Activated CD4-positive, alpha-beta T cell treated with anti-CD3 and anti-CD28 coated beads, Interleukin-2, amount 50 U/mL, for 24 hours (primary cell): Measurements from ENCODE around the gene TOR1AIP2.
A peak's percentile ranks its signal among the peaks of the same experiment; 100 is the strongest.

Experiments used
- DNase-seq, 2 donors: peaks; one replicate each; pipeline ENCODE4 v3.0.0-alpha.2; 2020; ENCODE audit warnings: low read depth in 1 of 2, low spot score in 1 of 2

The TOR1AIP2 gene

DNA sequence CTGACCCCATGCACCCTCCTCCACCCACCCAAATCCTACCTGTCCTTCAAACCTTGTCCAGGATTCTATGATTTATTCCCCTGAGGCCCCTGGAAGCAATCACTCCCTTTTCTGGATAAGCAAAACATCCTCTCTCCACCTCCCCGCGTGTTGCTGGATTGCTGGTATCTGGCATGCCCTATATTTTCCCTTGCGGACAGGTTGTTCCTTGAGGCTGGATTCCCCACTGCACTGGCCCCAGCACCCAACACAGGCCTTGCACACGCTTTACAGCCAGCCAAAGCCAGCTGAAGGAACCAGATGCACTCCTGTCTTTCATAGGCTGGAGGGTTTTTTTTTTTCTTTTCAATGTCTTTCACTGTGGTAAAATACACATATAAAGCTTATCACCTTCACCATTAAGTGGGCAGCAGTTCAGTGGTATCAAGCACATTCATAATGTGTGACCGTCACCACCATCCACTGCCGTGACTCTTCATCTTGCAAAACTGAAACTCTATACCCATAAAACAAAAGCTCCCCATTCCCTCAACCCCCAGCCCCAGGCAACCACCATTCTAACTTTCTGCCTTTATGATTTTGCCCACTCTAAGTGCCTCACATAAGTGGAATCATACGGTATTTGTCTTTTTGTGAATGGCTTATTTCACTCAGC, 50.9 kb downstream of the TOR1AIP2 start:
- no peak for DNase-seq

DNA sequence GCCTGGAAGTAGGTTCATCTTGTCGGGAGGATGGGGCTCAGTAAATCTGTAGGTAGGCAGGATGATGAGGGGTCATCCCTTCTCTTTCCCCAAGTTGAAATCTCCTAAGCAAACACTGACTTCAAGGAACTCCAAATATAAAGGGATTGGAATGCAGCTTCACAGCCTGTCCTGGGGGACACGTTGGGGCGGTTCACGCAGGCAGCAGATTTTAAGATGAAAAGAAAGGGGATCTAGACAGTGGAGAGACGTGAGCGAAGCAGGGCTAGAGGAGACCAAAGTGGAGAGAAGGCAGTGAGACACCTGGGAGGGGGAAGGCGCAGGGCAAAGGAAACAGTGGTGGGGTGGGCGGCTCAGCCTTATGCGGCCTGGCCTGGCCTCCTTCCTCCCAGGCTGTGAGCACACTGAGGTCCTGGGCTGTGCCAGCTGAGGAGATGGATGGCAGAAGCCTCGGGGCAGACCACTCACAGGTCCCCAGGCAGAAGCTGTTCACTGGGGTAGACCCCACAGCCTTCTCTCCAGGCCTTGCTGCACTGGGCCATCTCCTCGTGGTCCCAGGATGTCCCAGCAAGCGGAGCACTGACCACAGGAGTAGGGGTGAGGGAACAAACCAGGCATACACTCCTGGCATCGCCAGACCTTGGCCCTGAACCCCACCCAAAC, 51.7 kb downstream of the TOR1AIP2 start:
- DNase-seq: no peak

DNA sequence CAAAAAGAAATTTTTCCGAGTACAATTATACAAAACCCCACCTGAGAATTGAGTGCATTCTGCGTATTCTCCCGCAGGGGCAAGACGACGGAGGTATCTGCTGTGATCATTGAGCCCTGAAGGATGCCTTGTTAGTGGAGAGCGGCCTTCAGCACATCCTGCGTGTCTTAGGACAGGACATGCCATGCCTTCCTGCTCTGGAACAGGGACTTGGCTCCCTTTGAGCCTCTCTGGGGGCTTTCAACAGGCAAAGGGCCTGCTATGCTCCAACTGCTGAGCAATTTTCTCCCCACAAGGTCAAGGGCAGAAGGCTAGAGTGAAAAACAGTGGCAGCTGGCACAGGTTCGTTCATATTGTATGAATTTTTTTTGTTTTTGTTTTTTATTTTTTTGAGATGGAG, 52.4 kb downstream of the TOR1AIP2 start:
- no peak for DNase-seq

DNA sequence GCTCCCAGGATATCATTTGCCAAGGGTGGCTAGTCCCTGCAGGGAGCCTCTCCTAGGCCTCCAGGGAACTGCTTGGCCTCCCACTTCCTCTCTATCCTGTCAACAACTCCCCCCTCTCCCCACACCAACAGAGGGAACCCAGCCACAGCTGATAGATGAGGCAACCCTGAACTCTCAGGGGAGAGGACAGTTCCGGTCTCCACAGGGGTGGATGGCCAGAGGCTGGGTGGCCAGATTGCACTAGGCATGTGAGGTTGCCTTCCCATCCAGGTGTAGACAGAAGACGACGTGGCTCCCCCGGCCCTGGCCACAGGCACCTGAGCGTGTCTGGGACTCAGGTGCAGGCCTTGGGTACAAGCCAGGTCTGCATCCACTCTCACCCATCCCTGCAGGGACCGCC, 53.3 kb downstream of the TOR1AIP2 start:
- no peak for DNase-seq

DNA sequence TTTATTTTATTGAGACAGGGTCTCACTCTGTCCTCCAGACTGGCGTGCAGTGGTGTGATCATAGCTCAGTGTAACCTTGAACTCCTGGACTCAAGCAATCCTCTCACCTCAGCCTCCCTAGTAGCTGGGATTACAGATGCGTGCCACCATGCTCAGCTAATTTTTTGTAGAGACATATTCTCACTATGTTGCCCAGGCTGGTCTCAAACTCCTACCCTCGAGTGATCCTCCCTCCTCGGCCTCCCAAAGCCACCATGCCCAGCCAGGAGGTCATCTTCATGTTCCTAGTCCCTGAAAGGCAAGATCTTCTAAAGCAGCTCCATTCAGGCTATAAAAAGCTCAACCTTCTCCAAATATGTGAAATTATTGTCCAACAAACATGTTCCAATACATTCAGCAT, 53.9 kb downstream of the TOR1AIP2 start:
- DNase-seq: no peak

DNA sequence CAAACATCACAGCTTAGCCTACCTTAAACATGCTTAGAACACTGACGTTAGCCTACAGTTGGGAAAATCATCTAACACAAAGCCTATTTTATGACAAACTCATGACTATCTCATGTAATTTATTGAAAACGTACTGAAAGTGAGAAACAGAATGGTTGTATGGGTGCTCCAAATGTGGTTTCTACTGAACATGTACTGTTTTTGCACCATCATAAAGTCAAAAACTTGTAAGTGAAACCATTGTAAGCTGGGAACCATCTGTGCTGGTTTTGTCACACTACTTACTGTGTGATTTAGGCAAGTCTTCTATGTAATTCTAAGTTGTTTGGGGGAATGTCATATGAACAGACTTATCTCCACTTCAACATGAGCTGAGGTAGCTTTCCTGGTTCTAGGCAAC, 55.5 kb downstream of the TOR1AIP2 start:
- DNase-seq: no peak

DNA sequence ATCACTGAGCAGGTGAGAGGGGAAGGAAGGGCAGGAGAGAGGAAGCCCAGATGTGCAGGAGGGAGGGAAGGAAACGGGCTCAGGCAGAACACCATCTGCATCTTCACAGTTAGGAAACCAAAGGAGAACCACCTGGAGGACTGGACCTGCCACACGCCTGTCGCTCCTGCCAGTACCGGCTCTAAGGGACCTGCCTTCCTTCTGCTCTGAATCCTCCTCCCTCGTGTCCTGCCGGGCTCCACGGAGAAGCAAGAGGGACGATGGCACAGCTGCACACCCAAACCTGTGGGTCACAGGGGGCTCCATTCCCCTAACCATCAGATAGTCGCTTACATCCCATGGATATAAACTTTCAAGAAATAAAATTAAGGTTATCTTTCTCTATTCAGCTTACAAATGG, 56.1 kb downstream of the TOR1AIP2 start:
- DNase-seq: no peak

DNA sequence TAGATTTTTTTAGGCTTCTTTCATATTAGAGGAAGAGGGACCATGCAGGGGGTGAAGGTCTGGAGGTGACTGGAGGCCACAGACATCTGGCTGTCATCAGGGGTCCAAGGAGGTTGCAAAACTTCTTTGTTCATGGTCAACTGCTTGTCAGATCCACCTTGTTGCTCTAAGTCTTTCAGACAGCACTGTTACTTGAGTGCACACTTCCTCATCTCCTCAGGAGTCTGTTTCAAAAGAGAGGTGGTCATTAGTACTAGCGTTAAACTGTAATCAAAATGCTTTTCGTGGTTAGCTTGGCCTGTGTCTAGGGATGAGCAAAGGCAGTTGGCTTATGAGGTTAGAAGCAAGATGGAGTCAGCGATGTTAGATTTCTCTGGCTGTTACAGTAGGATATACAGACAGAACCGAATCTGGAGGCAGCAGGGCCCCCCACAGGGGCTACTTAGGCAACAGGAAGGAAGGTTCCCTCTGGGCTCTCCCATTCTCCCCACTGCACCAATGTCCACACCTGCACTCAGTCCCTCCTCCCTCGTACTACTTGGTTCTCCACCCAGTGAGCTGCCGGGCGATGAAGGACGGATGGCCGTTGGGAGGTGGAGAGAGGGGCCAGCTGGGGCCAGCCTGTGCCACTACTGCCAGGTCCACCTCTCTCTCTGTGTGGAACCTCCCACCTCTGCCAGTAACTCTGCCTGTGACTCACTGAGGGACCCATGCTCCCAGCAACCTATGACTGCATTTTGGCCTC, 57.2 kb downstream of the TOR1AIP2 start:
- DNase-seq: no peak

DNA sequence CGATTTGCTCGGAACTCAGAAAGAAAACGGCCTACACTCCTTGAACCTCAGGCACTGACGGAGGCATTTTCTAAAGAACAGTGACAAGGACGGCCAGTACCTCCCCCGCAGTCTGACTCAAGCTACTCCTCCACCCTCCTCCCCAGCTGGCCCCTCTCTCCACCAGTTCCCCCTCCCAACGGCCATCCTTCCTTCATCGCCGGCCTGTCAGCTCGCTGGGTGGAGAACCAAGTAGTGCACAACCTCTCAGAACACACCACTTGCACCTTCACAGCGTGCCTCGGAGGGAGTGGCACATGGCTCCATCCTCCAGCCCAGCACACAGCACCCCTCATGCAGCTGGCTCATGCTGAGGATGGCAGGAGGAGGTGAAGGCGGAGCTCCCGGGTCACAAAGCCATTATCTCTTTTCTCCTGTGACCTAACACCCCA, 58.8 kb downstream of the TOR1AIP2 start:
- no peak for DNase-seq

DNA sequence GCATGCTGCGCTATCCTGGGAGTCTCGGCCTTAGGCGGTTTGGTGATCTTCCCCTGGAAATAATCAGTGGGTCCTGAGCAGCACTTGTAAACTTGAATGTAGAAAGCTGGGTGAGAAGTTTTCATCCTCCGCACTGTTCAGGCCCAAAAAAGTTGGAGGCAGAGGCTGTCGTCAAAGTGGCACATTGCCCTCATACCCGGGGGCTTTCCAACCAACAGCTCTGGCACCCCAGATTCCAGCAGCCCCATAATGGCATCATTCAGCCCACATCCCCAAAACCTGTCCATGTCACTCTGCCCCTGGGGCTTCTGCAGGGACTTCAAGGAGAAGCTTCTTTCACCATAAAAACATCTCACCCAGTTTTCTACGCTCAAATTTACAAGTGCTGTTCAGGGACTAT, 59.3 kb downstream of the TOR1AIP2 start:
- DNase-seq: no peak

DNA sequence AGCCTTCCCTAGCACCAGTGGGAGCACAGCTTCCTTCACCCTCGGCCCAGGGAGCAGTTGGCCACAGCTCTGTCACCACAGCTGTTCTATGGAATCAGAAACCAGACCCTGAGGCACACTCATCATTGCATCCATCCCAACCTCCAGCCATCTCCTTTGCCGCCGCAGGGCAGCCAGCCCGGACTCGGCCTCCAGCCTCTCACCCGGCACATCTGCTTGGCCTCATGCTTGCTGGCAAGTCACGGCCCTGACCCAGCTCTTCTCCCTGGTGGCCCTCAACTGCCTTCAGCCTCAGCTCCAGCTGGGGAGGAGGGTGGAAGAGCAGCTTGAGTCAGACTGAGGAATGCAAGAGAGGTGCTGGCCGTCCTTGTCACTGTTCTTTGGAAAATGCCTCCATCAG, 59.8 kb downstream of the TOR1AIP2 start:
- no peak for DNase-seq

DNA sequence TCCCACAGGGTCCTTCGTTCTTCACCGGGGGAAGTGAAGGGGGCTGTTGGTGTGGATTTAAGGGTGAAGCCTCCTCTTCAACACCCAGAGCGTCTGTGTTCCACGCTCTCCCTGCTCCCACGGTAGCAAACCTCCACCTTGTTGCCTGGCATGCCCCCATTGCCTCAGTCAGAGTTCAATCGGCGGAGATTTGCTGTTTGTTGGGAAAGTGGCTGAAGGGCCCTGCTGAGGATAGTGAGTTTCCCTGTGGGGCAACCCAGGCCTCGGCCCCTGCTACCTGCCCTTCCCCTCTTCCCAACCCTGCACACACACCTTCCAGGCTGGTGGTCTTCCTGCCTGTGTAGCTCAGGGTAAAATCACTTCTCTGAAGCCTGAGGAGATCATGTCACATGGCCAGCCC, 60.5 kb downstream of the TOR1AIP2 start:
- DNase-seq: no peak

DNA sequence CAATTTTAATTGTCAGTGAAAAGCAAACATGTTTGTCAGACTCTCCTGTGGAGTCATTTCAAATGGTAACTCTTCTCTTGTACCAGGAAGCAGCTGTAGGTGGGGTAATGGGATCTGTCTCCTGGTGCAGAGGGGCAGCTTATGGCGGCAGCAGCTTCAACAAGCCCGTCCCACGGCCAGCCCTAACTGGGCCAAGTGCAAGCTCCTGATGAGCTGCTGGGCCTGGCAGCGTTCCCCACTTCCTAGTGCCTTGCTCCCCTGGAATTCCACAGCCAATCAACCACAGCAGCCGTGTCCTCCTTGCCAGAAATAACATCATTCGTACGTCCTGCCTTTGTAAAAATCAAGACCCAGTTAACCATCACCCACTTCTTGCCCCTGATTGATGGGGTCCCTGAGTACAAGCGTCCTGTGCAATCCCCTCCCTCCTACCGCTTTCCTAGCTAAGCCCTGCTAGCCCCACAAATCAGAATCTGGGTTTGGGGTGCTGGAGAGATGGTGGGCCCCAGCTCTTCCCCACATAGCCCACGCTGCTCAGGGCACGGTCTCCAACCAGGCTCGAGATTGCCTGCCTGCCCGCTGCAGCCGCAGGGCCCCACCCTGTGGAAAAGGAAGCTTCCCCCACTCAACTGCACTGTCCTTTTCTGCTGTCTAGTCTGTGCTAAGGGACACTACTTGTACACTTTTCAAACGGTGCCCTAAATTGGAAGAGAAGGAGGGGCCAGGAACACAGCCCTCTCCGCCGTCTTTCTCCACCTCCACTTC, 61.2 kb downstream of the TOR1AIP2 start:
- DNase-seq: no peak

DNA sequence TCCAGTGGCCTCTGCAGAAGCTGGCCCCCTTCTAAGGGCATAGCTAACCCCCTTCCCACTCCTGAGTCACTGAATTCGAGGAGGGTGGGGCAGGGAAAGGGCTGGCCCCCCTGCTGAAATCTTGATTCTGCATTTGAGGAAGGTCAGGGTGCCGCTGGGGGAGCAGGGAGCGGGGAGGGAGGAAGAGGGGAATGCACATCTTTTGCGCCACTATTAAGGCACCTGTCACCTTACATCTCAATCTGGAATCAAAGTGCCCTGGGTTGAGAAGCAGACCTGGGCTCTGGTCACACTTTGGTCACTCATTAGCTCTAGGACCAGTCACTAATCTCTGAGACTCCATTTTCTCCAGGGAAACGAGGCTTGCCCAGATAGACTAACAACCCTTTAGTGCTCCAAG, 62.0 kb downstream of the TOR1AIP2 start:
- DNase-seq: no peak

DNA sequence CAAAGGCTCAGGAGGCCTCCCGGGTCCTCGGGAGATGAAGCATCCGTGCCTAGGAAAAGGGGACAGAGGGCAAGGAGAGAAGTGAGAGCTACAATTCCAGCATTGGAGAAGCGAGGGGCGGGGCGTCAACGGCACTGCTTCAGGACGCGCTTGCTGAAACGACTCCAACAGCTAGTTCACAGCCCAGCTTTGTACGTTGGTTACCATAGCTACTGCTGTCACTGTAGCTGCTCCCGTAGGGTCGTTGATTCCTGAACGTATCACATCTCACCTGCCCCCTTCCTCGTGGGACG, 63.1 kb downstream of the TOR1AIP2 start:
- DNase-seq: no peak

DNA sequence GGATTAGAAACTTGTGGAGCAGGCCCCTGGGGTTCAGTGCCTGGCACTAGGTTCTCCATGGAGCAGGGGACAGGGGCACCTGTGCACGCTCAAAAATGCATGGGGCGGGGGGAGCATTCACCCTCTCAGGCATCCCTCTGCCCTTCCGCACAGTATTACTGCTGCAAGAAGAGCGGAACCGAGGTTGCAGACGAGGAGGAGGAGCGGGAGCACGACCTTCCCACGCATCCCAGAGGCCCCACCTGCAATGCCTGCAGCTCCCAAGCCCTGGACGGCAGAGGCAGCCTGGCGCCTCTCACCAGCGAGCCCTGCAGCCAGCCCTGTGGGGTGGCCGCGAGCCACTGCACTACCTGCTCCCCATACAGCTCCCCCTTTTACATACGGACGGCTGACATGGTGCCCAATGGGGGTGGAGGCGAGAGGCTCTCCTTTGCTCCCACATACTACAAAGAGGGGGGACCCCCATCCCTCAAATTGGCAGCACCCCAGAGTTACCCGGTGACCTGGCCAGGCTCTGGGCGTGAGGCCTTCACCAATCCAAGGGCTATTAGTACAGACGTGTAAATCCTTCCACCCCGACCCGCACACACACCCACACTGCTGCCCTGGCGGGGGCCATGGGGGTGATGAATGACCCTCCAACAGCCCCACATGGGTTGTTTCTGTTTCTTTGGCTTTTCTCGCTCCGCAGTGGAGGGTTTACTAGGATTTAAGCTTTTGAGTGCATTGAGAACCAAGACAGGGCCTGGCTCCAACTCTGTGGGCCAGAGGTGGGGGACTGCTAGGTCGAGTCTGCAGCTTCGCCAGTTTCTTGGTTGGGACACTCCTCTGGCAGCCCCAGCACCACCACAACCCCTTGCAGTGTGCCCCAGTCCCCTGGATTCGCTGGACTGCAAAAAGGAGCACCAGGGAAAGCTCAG, 63.7 kb downstream of the TOR1AIP2 start:
- no peak for DNase-seq

DNA sequence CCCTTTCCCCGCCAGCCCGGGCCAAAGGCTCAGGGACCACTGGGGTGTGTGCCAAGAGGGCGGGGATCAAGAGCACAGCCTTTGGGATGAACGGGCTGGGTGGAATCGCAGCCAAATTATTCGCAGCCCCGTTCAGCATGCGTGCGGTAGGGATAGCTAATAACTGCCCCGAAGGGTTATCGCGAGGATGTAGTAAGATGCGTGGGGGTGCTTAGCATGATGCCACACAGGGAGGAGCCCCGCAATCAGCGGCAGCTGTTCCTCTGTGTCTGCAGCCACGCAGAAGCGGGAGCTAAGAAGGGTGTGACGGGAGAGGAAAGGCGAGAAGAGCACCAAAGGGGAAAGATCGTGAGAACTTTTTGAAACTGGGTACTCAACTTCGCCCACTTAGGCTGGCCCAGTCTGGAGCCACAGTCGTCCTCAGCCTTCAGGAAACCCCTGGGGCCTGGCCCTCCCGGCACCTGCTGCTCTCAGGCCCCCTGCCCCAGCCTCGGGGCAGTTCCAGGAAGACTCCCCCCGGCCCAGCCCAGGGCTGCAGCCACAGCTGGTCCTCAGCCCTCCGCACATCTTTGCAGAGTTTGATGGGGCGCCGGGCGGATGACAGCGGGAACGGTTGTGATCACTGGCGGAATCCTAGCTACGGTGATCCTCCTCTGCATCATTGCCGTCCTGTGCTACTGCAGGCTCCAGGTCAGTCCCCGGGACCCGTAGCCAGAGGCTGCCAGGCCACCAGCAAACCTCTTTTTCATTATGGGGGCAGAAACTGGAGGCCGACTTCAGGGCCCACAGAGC, 64.9 kb downstream of the TOR1AIP2 start:
- DNase-seq: no peak

DNA sequence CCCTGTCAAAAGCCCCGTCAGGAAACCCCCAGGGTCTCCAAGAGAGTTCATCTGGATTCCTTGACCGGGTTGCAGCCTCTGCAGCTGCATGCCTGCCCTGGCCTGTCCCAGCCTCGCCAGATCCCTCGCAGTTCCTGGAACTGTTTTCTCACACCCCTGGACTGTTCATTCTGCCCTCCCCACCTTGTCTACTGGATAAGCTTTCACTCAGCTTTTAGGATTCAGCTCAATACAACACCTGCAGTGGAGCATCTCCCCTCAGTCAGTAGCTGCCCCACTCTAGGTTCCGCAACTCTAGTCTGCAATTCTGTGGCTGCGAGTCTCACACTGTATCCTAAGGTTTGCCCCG, 67.3 kb downstream of the TOR1AIP2 start:
- DNase-seq: no peak

DNA sequence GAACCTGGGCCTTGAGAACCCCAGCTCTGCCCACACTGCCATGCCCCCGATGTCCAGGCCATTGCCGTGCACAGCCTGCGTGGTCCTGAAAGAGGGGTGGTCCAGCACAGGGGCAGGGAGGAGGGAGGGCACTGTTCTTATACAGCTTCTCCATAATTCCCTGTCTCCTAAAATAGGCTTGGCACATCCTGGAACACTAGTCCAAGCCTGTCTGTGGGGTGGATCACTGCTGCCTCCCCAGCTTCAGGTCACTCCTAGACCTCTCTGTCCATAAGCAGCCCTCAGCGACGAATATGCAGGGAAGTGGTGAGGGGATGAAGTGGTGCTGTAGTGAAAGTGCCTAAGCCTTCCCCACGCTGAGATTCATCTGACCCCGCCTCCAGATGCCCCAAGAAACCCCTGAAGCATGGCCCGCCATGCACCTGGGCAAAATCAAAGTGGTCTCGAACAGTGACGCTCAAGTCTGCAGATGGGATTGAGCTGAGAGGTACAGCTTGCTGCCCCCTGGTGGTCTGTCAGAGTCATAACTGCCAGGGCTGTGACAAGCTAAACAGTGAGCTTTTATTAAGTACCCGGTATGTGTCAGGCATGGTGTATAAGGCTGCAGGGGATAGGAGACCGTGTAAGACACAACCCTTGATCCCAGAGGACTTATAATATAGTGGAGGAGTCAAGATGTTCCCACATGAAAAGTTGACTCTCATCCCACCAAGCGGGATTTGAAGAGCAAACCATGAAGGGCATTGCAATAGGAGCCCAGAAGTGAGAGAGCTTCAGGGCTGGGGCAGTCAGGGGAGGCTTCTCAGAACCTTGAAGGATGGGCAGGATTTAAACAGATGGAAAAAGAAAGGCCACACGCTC, 67.9 kb downstream of the TOR1AIP2 start:
- DNase-seq: peak; percentile 32 to 43
